DMS 273 (cell line): ENCODE data around the gene OLFML2A.
"Not testable (repeated sequence)": the region's sequence is repeated elsewhere in the genome, so short reads cannot be mapped to it uniquely, and the experiment has no call there.

Experiments used
- DNase-seq: peaks from one replicate; lab custom pipeline; 2025; ENCODE audit not compliant: unreplicated experiment; lab: John Stamatoyannopoulos, UW

The OLFML2A gene

DNA sequence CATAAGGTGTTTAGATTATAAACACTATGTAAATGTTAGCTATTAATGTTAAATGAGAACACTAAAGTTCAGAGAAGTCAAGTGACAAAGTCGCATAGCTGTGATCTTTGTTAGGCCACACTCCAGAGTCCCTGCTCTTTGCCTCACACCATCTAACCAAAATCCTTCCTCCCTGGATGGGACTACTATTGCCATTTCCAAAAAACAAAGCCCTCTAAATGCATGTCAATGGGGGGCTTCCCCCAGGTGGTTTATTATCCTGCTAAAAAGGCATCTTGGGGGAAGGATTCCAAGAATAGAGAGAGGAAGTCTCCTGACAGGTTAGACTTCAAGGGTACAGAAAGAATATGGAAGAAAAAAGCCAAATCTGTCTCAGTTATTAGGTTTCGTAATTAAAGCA lies 16.2 kb upstream of the OLFML2A start:
- DNase-seq = no peak

DNA sequence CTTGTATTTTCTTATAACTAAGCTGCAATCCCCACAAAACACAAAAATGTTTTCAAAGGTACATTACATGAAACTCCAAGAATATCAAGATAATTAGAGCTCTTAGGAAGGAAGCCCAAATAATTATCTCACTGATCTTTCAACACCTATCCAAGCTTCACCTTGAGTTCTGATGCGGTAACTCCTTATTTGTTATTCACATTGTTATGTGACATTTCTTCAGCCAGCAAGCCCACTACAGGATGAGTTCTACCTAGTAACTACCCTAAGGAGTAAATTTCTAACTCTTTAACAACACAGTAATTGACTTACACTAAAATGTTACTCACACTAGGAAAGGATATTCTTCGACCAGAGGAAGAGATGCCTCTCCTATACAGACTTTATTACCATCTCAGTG lies 15.7 kb upstream of the OLFML2A start:
- no peak for DNase-seq

DNA sequence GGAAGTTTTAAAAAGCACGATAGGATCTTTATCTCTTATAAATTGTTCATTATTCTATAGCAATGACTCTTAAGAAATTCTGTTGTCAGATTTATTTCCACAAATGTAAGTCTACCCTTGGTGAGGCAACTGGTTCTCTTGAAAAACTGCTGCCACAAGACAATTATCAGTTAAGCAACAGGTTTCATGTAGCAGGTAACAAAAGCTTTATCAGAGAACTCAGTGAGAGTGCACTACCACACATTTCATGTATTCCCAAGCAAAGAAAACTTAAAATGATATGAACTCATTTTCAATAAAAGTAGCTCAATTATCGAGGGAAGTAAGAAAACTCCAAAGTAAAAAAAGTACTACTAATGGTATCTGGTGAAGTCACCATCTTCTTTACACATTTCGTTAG lies 15.2 kb upstream of the OLFML2A start:
- DNase-seq = no peak

- DNase-seq = no peak
These were observed 14.3 kb upstream of the OLFML2A start for GRCh38 chr9:124762633-124763032.

DNA sequence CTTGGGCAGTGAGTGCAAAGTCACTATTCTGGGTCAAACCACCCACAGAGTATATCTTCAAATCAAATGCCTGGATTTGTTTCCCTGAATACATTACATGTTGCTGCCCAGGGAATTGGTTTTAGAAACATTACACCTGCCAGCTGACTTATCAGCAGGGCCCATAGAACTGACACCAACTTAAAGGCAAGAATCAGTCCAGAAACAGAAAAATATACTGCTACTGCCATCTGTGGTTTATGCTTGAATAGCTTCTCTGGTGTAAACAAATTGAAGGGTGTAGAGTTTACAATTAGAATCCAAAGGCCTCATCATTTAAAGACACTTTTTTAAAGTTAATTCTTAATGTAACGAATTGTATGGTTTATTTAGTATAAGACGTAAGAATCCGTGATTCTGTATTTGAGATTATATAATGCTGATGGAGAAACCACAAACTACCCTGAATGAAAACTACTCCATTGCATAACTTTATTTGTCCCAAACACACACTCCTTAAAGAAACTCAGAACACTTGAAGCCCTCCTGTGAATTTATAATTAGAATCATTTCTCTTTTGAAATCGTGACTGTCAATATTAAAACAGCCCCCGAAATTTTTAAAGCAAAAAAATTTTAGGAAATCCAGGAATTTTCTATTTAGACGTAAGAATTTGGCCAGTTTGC lies 12.0 kb upstream of the OLFML2A start:
- DNase-seq = peak; percentile 86

DNA sequence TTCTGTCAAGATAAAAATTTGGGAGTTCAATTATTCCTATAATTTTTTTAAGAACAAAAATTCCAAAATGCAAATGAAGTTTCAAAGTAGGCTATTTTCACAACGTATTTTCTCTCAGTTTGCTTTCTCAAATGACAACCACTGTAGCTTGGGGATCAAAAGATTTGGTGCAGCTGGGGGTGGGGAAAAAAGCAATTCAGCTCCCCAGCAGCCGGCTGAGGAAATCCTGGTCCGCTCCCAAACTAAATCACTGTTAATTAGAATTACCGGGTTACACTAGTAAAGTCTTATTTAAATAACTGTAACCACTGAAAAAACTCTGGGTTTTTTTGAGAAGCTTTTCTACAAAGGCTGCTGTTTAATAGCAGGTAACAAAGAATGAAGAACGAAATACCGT lies 11.5 kb upstream of the OLFML2A start:
- peak; percentile 27 for DNase-seq

DNA sequence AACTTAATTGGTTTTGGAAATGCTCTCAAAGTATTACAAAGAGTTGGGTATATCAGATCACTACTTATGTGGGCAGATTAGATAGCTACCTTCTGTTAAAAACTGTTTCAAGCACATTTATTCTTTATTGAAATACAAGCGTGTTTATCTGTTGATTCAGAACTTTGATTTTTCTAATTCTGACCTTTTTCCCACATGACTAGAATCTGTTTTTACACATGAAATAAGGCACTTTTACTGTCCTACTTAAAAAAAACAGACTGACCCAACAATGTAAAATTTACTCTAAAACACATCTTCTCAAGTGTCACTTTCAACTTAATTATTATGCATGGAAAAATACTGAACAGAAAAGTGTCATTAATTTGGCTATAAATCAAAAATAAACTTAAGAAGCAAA lies 10.6 kb upstream of the OLFML2A start:
- no peak for DNase-seq

DNA sequence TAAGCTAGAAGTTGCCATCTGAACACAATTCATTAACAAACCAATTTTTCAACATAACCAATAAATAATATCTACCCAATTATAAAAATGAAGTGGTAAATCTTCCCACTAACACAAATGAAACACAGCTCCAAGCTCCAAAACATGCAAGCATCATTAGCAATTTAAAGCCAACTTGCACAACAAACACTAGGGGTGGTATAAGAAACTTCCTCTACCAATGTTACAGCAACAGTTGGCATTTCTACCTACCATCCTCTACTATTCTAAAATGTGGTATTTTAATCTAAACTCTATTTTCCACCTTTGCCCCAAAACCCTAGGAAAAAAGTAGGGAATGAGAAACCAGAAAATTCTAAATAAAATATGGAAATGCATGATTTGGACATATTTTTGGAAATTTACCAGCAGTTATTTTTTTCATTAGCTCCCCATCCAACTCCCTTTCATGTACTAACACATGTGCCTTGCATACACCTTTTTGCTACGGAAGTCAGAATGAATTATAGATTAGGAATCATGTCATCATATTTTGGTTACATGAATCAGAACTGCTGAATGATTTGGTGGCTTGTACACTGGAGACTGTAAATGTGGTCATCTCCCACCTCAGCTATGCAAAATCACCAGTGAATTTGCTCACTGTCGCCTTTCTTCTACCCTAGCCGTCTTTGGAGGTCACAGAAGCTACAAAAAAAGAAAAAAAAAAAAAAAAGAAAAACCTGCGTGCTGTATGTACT lies 9.9 kb upstream of the OLFML2A start:
- DNase-seq = peak; percentile 44

GRCh38 chr9:124767821-124768220 lies 9.1 kb upstream of the OLFML2A start:
- DNase-seq = no peak

DNA sequence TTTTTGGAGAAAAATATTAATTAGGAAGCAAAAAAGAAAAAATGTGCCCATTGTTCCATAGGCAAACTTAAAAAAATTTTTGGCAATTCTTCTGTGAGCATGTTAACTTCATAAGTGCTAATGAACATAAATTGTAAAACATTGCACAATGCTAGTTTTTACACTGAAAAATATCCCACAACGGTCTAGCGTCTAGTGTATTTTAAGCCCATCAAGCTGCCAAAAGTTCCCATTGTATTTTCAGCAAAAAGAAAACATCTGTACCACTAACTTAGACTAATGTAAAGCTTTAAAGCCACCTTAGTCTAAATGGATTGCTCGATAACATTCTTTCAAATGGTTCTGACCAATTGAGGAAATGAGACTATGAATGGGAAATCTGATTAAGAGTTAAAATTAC lies 8.6 kb upstream of the OLFML2A start:
- no peak for DNase-seq

- no peak for DNase-seq
These were observed 8.0 kb upstream of the OLFML2A start for GRCh38 chr9:124768750-124769548.

- DNase-seq = peak; percentile 72
These were observed 7.2 kb upstream of the OLFML2A start for GRCh38 chr9:124769549-124770358.

- DNase-seq = peak; percentile 67
These were observed 6.4 kb upstream of the OLFML2A start for GRCh38 chr9:124770359-124771020.

DNA sequence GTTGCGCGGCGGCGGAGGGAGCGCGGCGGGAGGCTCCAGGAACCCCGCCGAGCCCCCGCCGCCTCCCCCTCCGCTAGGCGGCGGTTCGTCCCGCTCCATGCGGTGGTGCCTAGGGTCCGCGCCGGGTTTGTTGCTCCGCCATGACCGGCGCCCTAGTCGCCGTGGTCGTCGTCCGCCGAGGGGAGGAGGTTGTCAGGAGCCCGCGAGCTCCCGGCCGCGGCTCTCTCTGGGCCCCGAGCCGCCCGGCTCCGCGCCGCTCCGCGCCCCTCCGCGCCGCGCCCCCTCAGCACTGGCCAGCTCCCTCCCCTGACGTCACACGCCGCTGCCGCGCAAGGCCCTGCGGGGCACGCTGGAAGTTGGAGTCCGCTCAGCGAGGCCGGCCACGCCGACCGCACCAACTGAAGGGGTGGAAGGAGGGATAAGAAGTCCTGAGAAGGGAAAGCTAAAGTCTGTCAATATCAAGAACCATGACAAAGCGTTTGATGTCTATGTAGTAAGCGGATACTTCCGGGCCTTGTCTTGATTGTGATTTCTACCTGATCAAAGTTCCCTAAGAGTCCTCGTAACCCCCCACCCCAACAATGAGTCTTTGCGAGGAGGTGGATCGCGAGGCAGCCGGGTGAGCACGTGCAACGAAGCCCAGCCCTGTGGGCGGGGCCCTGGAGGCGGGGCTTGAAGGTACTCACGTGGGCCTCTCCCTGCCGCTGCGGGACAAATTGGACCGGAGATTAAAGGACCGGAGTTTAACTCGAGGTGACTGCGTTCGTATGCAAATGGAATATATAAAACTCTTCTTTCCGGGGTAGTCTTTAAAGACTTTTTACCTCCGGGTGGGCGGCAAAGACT lies 5.7 kb upstream of the OLFML2A start, which contains the start of gene NR6A1:
NR6A1 (minus strand) TSS at position 291 of the 846 bp plus-strand sequence.
- peak; percentile 98 for DNase-seq

DNA sequence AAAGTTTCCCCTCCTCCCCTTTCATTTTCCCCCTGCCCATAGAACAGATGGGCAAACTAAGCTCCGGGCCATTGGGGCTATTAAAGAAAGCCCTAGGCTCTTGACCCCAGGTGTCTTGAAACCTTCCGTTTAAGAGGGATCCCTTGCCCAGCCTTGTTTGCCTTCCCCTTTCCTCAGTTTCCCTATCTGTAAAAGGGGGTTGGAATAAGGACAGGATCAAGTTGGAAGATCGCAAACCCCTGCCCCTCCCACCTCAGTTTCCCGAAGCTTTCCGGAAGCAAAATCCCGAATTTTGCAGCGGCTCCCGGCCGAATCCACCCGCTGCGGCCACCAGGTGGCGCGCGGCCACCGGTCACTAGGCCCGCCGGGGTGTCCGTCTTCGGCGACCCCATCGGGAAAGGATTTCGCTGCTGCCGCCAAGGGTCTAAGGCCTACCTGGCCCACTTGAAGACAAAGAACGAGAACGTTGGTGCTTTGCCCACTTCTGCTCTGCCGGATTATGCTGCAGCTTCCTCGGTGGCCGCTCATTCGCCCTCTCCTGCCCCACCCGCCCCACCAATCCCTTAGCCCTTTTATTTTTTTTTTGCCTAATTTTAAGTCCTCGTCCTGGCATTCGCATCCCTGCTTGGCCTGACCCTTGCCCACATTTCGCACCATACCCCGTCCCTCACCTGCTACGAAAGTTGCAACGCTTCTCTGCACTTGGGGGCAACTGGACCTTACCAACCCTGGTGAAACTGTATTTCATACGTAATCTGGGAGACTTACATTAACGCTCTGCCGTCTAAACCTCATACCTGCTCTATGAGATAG lies 4.9 kb upstream of the OLFML2A start:
- DNase-seq = peak; percentile 91

DNA sequence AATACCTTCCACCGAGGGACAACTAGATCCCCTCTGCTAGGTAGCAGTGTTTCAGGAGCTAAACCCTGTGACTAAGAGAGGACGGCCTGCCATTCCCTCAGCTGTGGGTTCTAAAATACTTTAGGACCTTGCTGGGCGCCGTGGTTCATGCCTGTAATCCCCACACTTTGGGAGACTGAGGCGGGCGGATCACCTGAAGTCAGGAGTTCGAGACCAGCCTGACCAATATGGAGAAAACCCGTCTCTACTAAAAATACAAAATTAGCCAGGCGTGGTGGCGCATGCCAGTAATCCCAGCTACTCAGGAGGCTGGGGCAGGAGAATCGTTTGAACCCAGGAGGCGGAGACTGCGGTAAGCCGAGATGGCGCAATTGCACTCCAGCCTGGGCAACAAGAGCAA lies 4.1 kb upstream of the OLFML2A start:
- not testable (repeated sequence) for DNase-seq

GRCh38 chr9:124773473-124774128 lies 3.3 kb upstream of the OLFML2A start:
- DNase-seq = no peak
